ENCODE measurements around the gene LCN12.
A peak's percentile ranks its signal among the peaks of the same experiment; 100 is the strongest.

Gene LCN12

GRCh38 chr9:136981588-136982231 lies 29.6 kb downstream of the LCN12 start:
- Histone ChIP-seq H3K4me3 (no peak overlapping the region), H3K27ac (peak overlapping the region in 1 of 2 donors; percentile 54)
- TF ChIP-seq CTCF (IDR thresholded peaks at IDR 0.05), result no peak
- no peak for DNase-seq (ENCODE audit: low spot score)

GRCh38 chr9:136982232-136983051 lies 30.4 kb downstream of the LCN12 start, which contains the start of gene LCNL1:
Gene LCNL1, plus strand, starts transcription at chr9:136982993. Its CDS starts 594 bp downstream, at chr9:136983587.
- Histone ChIP-seq H3K4me3 (no peak within 1 kb of the TSS), H3K27ac (peak within 1 kb of the TSS in 1 of 2 donors; percentile 37)
- no peak for DNase-seq (ENCODE audit: low spot score)
- no peak for TF ChIP-seq CTCF (IDR thresholded peaks at IDR 0.05)

- H3K27ac ChIP-seq, result no peak overlapping the region
- DNase-seq (ENCODE audit: low spot score), result no peak
Measured at GRCh38 chr9:136983167-136983566, 31.1 kb downstream of the LCN12 start.

GRCh38 chr9:136983656-136984314 lies 31.7 kb downstream of the LCN12 start:
- no peak for TF ChIP-seq CTCF (IDR thresholded peaks at IDR 0.05)
- H3K27ac ChIP-seq, result no peak overlapping the region
- no peak for DNase-seq (ENCODE audit: low spot score)
- H3K4me3 ChIP-seq, result no peak overlapping the region

More at GRCh38 chr9:136983167-136983566, 31.1 kb downstream of the LCN12 start:
- TF ChIP-seq CTCF (IDR thresholded peaks at IDR 0.05), result no peak
- no peak overlapping the region for H3K4me3 ChIP-seq

GRCh38 chr9:136984464-136985026 lies 32.5 kb downstream of the LCN12 start:
- TF ChIP-seq CTCF (IDR thresholded peaks at IDR 0.05), result no peak
- H3K27ac ChIP-seq, result no peak overlapping the region
- no peak overlapping the region for H3K4me3 ChIP-seq
- no peak for DNase-seq (ENCODE audit: low spot score)

- no peak for DNase-seq (ENCODE audit: low spot score)
- Histone ChIP-seq H3K4me3 (peak overlapping the region; percentile 22), H3K27ac (no peak overlapping the region)
- no peak for TF ChIP-seq CTCF (IDR thresholded peaks at IDR 0.05)
Measured at GRCh38 chr9:136985027-136985602, 33.0 kb downstream of the LCN12 start.
